GM12892 (cell line): Measurements from ENCODE around the gene SPTLC2.

Experiments
- DNase-seq: peaks from one replicate; pipeline ENCODE4 v3.0.0; 2011; ENCODE audit not compliant: insufficient read length
- FAIRE-seq: peaks from 2 replicates; lab custom pipeline; 2011; peaks lifted over from hg19 to GRCh38; lab: Jason Lieb, UNC
- POLR2A ChIP-seq: IDR thresholded peaks from 2 replicates; pipeline ENCODE4 v1.6.1; 2011; ENCODE audit warnings: low read depth, low read length, control low read depth
- POLR2AphosphoS5 ChIP-seq: IDR thresholded peaks from 2 replicates; pipeline ENCODE4 v1.6.1; 2011; ENCODE audit warnings: low read depth, low read length, control low read depth
- TAF1 ChIP-seq: IDR thresholded peaks from 2 replicates; pipeline ENCODE4 v1.6.1; 2011; ENCODE audit warnings: low read depth, mild to moderate bottlenecking, control low read depth, low read length, borderline replicate concordance

SPTLC2 gene

GRCh38 chr14:77470224-77470870 lies 146.1 kb downstream of the SPTLC2 start:
- DNase-seq (no peak), FAIRE-seq (no peak)
- TF ChIP-seq POLR2AphosphoS5 (no peak), POLR2A (no peak), TAF1 (no peak)

- DNase-seq (no peak), FAIRE-seq (no peak)
- TF ChIP-seq POLR2A (no peak), TAF1 (no peak), POLR2AphosphoS5 (0 out of 2 replicates have a peak, but pooled peaks have one; percentile 9)
Observed at GRCh38 chr14:77469539-77469938, 146.9 kb downstream of the SPTLC2 start.

- no peak for TF ChIP-seq POLR2A
- TF ChIP-seq TAF1, result no peak
- no peak for TF ChIP-seq POLR2AphosphoS5
- DNase-seq (no peak), FAIRE-seq (no peak)
Observed at GRCh38 chr14:77469067-77469505, 147.4 kb downstream of the SPTLC2 start.

GRCh38 chr14:77467801-77468200 lies 148.6 kb downstream of the SPTLC2 start:
- DNase-seq (no peak), FAIRE-seq (no peak)
- no peak for TF ChIP-seq TAF1
- no peak for TF ChIP-seq POLR2AphosphoS5
- TF ChIP-seq POLR2A, result no peak

- TF ChIP-seq POLR2AphosphoS5, result no peak
- no peak for TF ChIP-seq POLR2A
- TF ChIP-seq TAF1, result no peak
- FAIRE-seq, result no peak
- no peak for DNase-seq
Observed at GRCh38 chr14:77459072-77459723, 157.2 kb downstream of the SPTLC2 start.

GRCh38 chr14:77458249-77458950 lies 158.0 kb downstream of the SPTLC2 start:
- no peak for DNase-seq
- TF ChIP-seq TAF1, result no peak
- TF ChIP-seq POLR2AphosphoS5, result 0 out of 2 replicates have a peak, but pooled peaks have one; percentile 2
- TF ChIP-seq POLR2A, result no peak

GRCh38 chr14:77457522-77458248 lies 158.8 kb downstream of the SPTLC2 start, which contains the start of the genes AHSA1 and VIPAS39:
Gene AHSA1 (plus strand): TSS chr14:77458093. CDS start chr14:77458190, 97 bp downstream.
Gene VIPAS39 (minus strand): TSS chr14:77457601. CDS start chr14:77454102, 3,499 bp downstream.
- peak; percentile 99 for FAIRE-seq
- peak; percentile 81 for DNase-seq
- TF ChIP-seq TAF1 (peak; percentile 72), POLR2AphosphoS5 (peak; percentile 68), POLR2A (peak; percentile 75; the same call in 1 of the 2 replicates)

More at GRCh38 chr14:77458249-77458950, 158.0 kb downstream of the SPTLC2 start:
- no peak for FAIRE-seq

GRCh38 chr14:77457115-77457521 lies 159.3 kb downstream of the SPTLC2 start:
- FAIRE-seq (no peak), DNase-seq (no peak)
- TF ChIP-seq POLR2A (peak; percentile 84; the same call in 1 of the 2 replicates), TAF1 (no peak), POLR2AphosphoS5 (peak; percentile 77)
